Trophoblast cell (in vitro differentiated cells and primary cell): ENCODE results near the gene RAD51B.

Experiments used
- DNase-seq, 2 donors: peaks; one replicate each; pipeline ENCODE4 v3.0.0-alpha.2; 2016
- H2AFZ ChIP-seq: 2 replicates; pipeline ENCODE4 v1.6.1; 2013; ENCODE audit warnings: low read length, moderate library complexity, mild to moderate bottlenecking; ENCODE audit not compliant: insufficient read depth, poor library complexity
- H2AK5ac ChIP-seq: 2 replicates; pipeline ENCODE4 v1.6.1; 2013; ENCODE audit warnings: mild to moderate bottlenecking, low read length
- H2BK120ac ChIP-seq: 2 replicates; pipeline ENCODE4 v1.6.1; 2013; ENCODE audit warnings: low read length, mild to moderate bottlenecking, moderate library complexity; ENCODE audit not compliant: insufficient read depth, poor library complexity
- H2BK12ac ChIP-seq: 2 replicates; pipeline ENCODE4 v1.6.1; 2013; ENCODE audit warnings: mild to moderate bottlenecking, low read length, moderate library complexity
- H2BK5ac ChIP-seq: 2 replicates; pipeline ENCODE4 v1.6.1; 2013; ENCODE audit warnings: low read length, low read depth, moderate library complexity, mild to moderate bottlenecking; ENCODE audit not compliant: poor library complexity
- H3K14ac ChIP-seq: 2 replicates; pipeline ENCODE4 v1.6.1; 2013; ENCODE audit warnings: mild to moderate bottlenecking, low read length
- H3K18ac ChIP-seq: 2 replicates; pipeline ENCODE4 v1.6.1; 2013; ENCODE audit warnings: mild to moderate bottlenecking, low read length
- H3K23ac ChIP-seq: 2 replicates; pipeline ENCODE4 v1.6.1; 2013; ENCODE audit warnings: low read length
- H3K27ac ChIP-seq: 2 replicates; pipeline ENCODE4 v1.5.1; 2013; ENCODE audit warnings: low read depth, mild to moderate bottlenecking, inconsistent platforms, low read length, moderate library complexity
- H3K27me3 ChIP-seq: 2 replicates; pipeline ENCODE4 v1.6.1; 2013; ENCODE audit warnings: inconsistent platforms, mild to moderate bottlenecking, low read length, moderate library complexity; ENCODE audit not compliant: insufficient read depth
- H3K36me3 ChIP-seq, 2 experiments: 1 replicate in 1 of 2; 2 replicates in 1 of 2; pipeline ENCODE4 v1.6.1; 2013; ENCODE audit warnings: low read length in 2 of 2, mild to moderate bottlenecking in 2 of 2, moderate library complexity in 1 of 2; ENCODE audit not compliant: insufficient read depth in 2 of 2, control insufficient read depth in 1 of 2
- H3K4ac ChIP-seq: 2 replicates; pipeline ENCODE4 v1.6.1; 2013; ENCODE audit warnings: low read depth, mild to moderate bottlenecking, low read length, moderate library complexity
- H3K4me1 ChIP-seq, 2 experiments: 1 replicate in 1 of 2; 2 replicates in 1 of 2; pipeline ENCODE4 v1.6.1; 2013; ENCODE audit warnings: low read length in 2 of 2, mild to moderate bottlenecking in 2 of 2, moderate library complexity in 1 of 2; ENCODE audit not compliant: insufficient read depth in 2 of 2, control insufficient read depth in 1 of 2
- H3K4me2 ChIP-seq: 2 replicates; pipeline ENCODE4 v1.6.1; 2013; ENCODE audit warnings: inconsistent platforms, mild to moderate bottlenecking, low read length, moderate library complexity
- H3K4me3 ChIP-seq: 2 replicates; pipeline ENCODE4 v1.5.1; 2013; ENCODE audit warnings: mild to moderate bottlenecking, low read depth, low read length, inconsistent platforms
- H3K79me1 ChIP-seq: one replicate; pipeline ENCODE4 v1.6.1; 2013; ENCODE audit warnings: low read length
- H3K79me2 ChIP-seq: 2 replicates; pipeline ENCODE4 v1.6.1; 2013; ENCODE audit warnings: low read length, mild to moderate bottlenecking; ENCODE audit not compliant: control insufficient read depth, insufficient read depth, poor library complexity
- H3K9ac ChIP-seq: 2 replicates; pipeline ENCODE4 v1.6.1; 2013; ENCODE audit warnings: mild to moderate bottlenecking, low read length
- H3K9me3 ChIP-seq: 2 replicates; pipeline ENCODE4 v1.6.1; 2013; ENCODE audit warnings: low read depth, mild to moderate bottlenecking, control low read depth, inconsistent platforms, low read length; ENCODE audit not compliant: insufficient read depth
- H4K12ac ChIP-seq: 2 replicates; pipeline ENCODE4 v1.6.1; 2013; ENCODE audit warnings: low read depth, mild to moderate bottlenecking, low read length, moderate library complexity
- H4K8ac ChIP-seq: 2 replicates; pipeline ENCODE4 v1.6.1; 2013; ENCODE audit warnings: low read depth, mild to moderate bottlenecking, low read length, moderate library complexity
- H4K91ac ChIP-seq: one replicate; pipeline ENCODE4 v1.6.1; 2013; ENCODE audit warnings: low read depth, mild to moderate bottlenecking, low read length, moderate library complexity
- WGBS: extraction: QIAGEN DNeasy Blood & Tissue Kit; methylation state at CpG from one replicate; pipeline ENCODE4 v1.1.7; 2013; ENCODE audit warnings: missing lambda C conversion rate; ENCODE audit not compliant: insufficient read length, insufficient coverage; ENCODE audit errors: extremely low coverage; 5-methylcytosine and 5-hydroxymethylcytosine counted together

Gene RAD51B

GRCh38 chr14:67940486-67941455 is 121.2 kb downstream of the RAD51B start:
- H2BK12ac ChIP-seq: no peak overlapping the region
- H3K79me1 ChIP-seq: peaks cover 11% of the 10 kb centered on the region
- H3K4ac ChIP-seq: peak overlapping the region; percentile 86
- H2AFZ ChIP-seq: no peak overlapping the region
- no peak overlapping the region for H2AK5ac ChIP-seq
- H3K9ac ChIP-seq: no peak overlapping the region
- H3K79me2 ChIP-seq: no peaks in the 10 kb centered on the region
- H2BK5ac ChIP-seq: peak overlapping the region; percentile 89
- no peak overlapping the region for H3K4me3 ChIP-seq
- peaks cover 2 to 8% of the 10 kb centered on the region in 2 experiments for H3K4me1 ChIP-seq
- H3K27ac ChIP-seq: peak overlapping the region; percentile 83
- no peak overlapping the region for H3K18ac ChIP-seq
- H4K8ac ChIP-seq: no peak overlapping the region
- no peak overlapping the region for H3K14ac ChIP-seq
- H4K91ac ChIP-seq: peak overlapping the region; percentile 83
- no peaks in the 10 kb centered on the region for H3K36me3 ChIP-seq
- no peaks in the 10 kb centered on the region for H3K9me3 ChIP-seq
- peak overlapping the region; percentile 11 for H3K4me2 ChIP-seq
- H2BK120ac ChIP-seq: peak overlapping the region; percentile 91
- H3K23ac ChIP-seq: no peak overlapping the region
- H3K27me3 ChIP-seq: no peaks in the 10 kb centered on the region
- WGBS: no CpG with 5 or more reads among the region's 4 CpGs
- DNase-seq: no peak
- no peak overlapping the region for H4K12ac ChIP-seq

- no peaks in the 10 kb centered on the region for H3K27me3 ChIP-seq
- peak overlapping the region; percentile 11 for H3K4me2 ChIP-seq
- no peak overlapping the region for H4K91ac ChIP-seq
- no peak overlapping the region for H2AK5ac ChIP-seq
- DNase-seq: no peak
- peaks cover 2 to 8% of the 10 kb centered on the region in 2 experiments for H3K4me1 ChIP-seq
- H3K36me3 ChIP-seq: no peaks in the 10 kb centered on the region
- no peak overlapping the region for H2AFZ ChIP-seq
- no peak overlapping the region for H3K23ac ChIP-seq
- WGBS: no CpG with 5 or more reads among the region's 1 CpG
- no peak overlapping the region for H3K18ac ChIP-seq
- H2BK120ac ChIP-seq: no peak overlapping the region
- no peak overlapping the region for H2BK12ac ChIP-seq
- H3K4ac ChIP-seq: no peak overlapping the region
- H3K4me3 ChIP-seq: no peak overlapping the region
- no peaks in the 10 kb centered on the region for H3K9me3 ChIP-seq
- H3K27ac ChIP-seq: peak overlapping the region; percentile 83
- no peak overlapping the region for H2BK5ac ChIP-seq
- H4K8ac ChIP-seq: no peak overlapping the region
- H3K79me2 ChIP-seq: no peaks in the 10 kb centered on the region
- H4K12ac ChIP-seq: no peak overlapping the region
- H3K9ac ChIP-seq: no peak overlapping the region
- H3K14ac ChIP-seq: no peak overlapping the region
- peaks cover 11% of the 10 kb centered on the region for H3K79me1 ChIP-seq
Observed at GRCh38 chr14:67941456-67942018, 122.0 kb downstream of the RAD51B start.

- H3K4me2 ChIP-seq: no peak overlapping the region
- no peak overlapping the region for H3K9ac ChIP-seq
- H3K4me1 ChIP-seq: peaks cover 2 to 8% of the 10 kb centered on the region in 2 experiments
- peak overlapping the region; percentile 33 for H3K27ac ChIP-seq
- no peak overlapping the region for H3K23ac ChIP-seq
- H4K12ac ChIP-seq: no peak overlapping the region
- no peaks in the 10 kb centered on the region for H3K36me3 ChIP-seq
- no peak overlapping the region for H2AFZ ChIP-seq
- peaks cover 11% of the 10 kb centered on the region for H3K79me1 ChIP-seq
- no peak overlapping the region for H2BK5ac ChIP-seq
- H3K9me3 ChIP-seq: no peaks in the 10 kb centered on the region
- no peak overlapping the region for H3K4ac ChIP-seq
- no peaks in the 10 kb centered on the region for H3K79me2 ChIP-seq
- H4K8ac ChIP-seq: no peak overlapping the region
- no peak overlapping the region for H3K14ac ChIP-seq
- no peak for DNase-seq
- WGBS: 100% methylated on average over 1 of the region's 4 CpGs
- no peak overlapping the region for H2BK120ac ChIP-seq
- H2AK5ac ChIP-seq: no peak overlapping the region
- no peak overlapping the region for H3K4me3 ChIP-seq
- H4K91ac ChIP-seq: no peak overlapping the region
- no peaks in the 10 kb centered on the region for H3K27me3 ChIP-seq
- H2BK12ac ChIP-seq: no peak overlapping the region
- no peak overlapping the region for H3K18ac ChIP-seq
Observed at GRCh38 chr14:67942080-67942710, 122.6 kb downstream of the RAD51B start.

- peaks cover 9% of the 10 kb centered on the region for H3K79me1 ChIP-seq
- no peak overlapping the region for H3K23ac ChIP-seq
- peak; percentile 61 to 92 for DNase-seq
- no peaks in the 10 kb centered on the region for H3K79me2 ChIP-seq
- H3K4me1 ChIP-seq: peaks cover 2 to 8% of the 10 kb centered on the region in 2 experiments
- no peak overlapping the region for H3K4me2 ChIP-seq
- no peak overlapping the region for H2BK120ac ChIP-seq
- H2BK12ac ChIP-seq: no peak overlapping the region
- H3K27ac ChIP-seq: no peak overlapping the region
- H3K14ac ChIP-seq: no peak overlapping the region
- no peaks in the 10 kb centered on the region for H3K9me3 ChIP-seq
- WGBS: no CpG with 5 or more reads among the region's 3 CpGs
- no peak overlapping the region for H3K18ac ChIP-seq
- H2AK5ac ChIP-seq: no peak overlapping the region
- H3K4me3 ChIP-seq: no peak overlapping the region
- no peak overlapping the region for H4K8ac ChIP-seq
- H3K9ac ChIP-seq: no peak overlapping the region
- H3K4ac ChIP-seq: no peak overlapping the region
- H2AFZ ChIP-seq: no peak overlapping the region
- H3K36me3 ChIP-seq: no peaks in the 10 kb centered on the region
- H4K91ac ChIP-seq: no peak overlapping the region
- no peak overlapping the region for H2BK5ac ChIP-seq
- H3K27me3 ChIP-seq: no peaks in the 10 kb centered on the region
- H4K12ac ChIP-seq: no peak overlapping the region
Observed at GRCh38 chr14:67943947-67944346, 124.4 kb downstream of the RAD51B start.
